ENCODE results near the gene COL27A1. TPM values are rescaled to one million over a fixed set of nuclear protein-coding genes. Genes with fewer than 3 reads are reported as not detected.

COL27A1 gene
- total and polyA plus RNA-seq, 2 donors (not counting 3 experiments of a cell fraction or from before 2014, with no cell fraction given) = 14.7 to 49.1 TPM

GRCh38 chr9:114209151-114209550 lies 53.8 kb downstream of the COL27A1 start:
- H3K9me3 ChIP-seq (replicated peaks; ENCODE audit: control insufficient read depth, insufficient read depth, low read length) = no peaks in the 10 kb centered on the region
- H2AFZ ChIP-seq (ENCODE audit: low read depth, low read length) = no peak overlapping the region
- no peak overlapping the region for H3K4me3 ChIP-seq (replicated peaks in 1 of 3; ENCODE audit: insufficient read depth in 1 of 3, low read depth in 1 of 3, low read length in 3 of 3)
- no peak for TF ChIP-seq EZH2 (IDR thresholded peaks at IDR 0.05; ENCODE audit: borderline replicate concordance, low read depth, low read length, severe bottlenecking)
- TF ChIP-seq MYC (IDR thresholded peaks at IDR 0.05; ENCODE audit: low read depth, low read length) = no peak
- no peak for TF ChIP-seq JUN (IDR thresholded peaks at IDR 0.05; ENCODE audit: borderline replicate concordance, insufficient read depth, insufficient read length, low read depth)
- no peak for TF ChIP-seq GATA2 (IDR thresholded peaks at IDR 0.05; ENCODE audit: insufficient read depth, insufficient read length, low read depth, low read length)
- TF ChIP-seq POLR2AphosphoS5 (IDR thresholded peaks at IDR 0.05; ENCODE audit: insufficient read depth, low read depth, low read length) = no peak
- TF ChIP-seq CTCF (IDR thresholded peaks at IDR 0.05; ENCODE audit: extremely low read depth in 1 of 2, insufficient read depth in 1 of 2, low read depth in 1 of 2, low read length in 2 of 2) = no peak
- TF ChIP-seq POLR2A (IDR thresholded peaks at IDR 0.05; ENCODE audit: low read depth, low read length) = no peak
- TF ChIP-seq FOS (IDR thresholded peaks at IDR 0.05; ENCODE audit: borderline replicate concordance, insufficient read depth, low read length) = no peak
- TF ChIP-seq MAX (IDR thresholded peaks at IDR 0.05; ENCODE audit: insufficient read depth, insufficient read length) = no peak
- intact Hi-C loops (cut with micrococcal nuclease) = no loop called here
- H3K27ac ChIP-seq (ENCODE audit: insufficient read depth, low read depth, low read length) = no peak overlapping the region
- no peaks in the 10 kb centered on the region for H4K20me1 ChIP-seq (replicated peaks; ENCODE audit: control insufficient read depth, extremely low read depth, insufficient read depth, low read length)
- H3K4me2 ChIP-seq (ENCODE audit: insufficient read depth, low read length) = no peak overlapping the region
- H3K9me1 ChIP-seq (replicated peaks; ENCODE audit: control insufficient read depth, extremely low read depth, insufficient read depth, low read length) = no peaks in the 10 kb centered on the region
- CTCF ChIA-PET = no interaction called here
- BruUV-seq (replicated peaks) = no TSS peak
- H3K36me3 ChIP-seq (ENCODE audit: control insufficient read depth in 2 of 2, extremely low read depth in 1 of 2, insufficient read depth in 2 of 2, low read length in 2 of 2) = peaks cover 0 to 21% of the 10 kb centered on the region in 2 experiments
- no peak overlapping the region for H3K9ac ChIP-seq (replicated peaks; ENCODE audit: extremely low read depth, insufficient read depth, low read length)
- no peak for DNase-seq (ENCODE audit: low read depth, low spot score)
- H3K4me1 ChIP-seq (ENCODE audit: control insufficient read depth, extremely low read depth, insufficient read depth, low read length) = no peaks in the 10 kb centered on the region
- POLR2A ChIA-PET = no interaction called here
- H3K27me3 ChIP-seq (ENCODE audit: control insufficient read depth in 2 of 2, insufficient read depth in 2 of 2, low read length in 2 of 2) = no peaks in the 10 kb centered on the region
- FAIRE-seq = no peak
- H3K79me2 ChIP-seq (ENCODE audit: control insufficient read depth, insufficient read depth, low read length) = no peaks in the 10 kb centered on the region
- dilution Hi-C loops (cut with MboI; ENCODE audit: extremely low pct_ligation_motif_present, low sequenced_read_pairs) = no loop called here

Data from endothelial cell of umbilical vein (primary cell).